NCI-H345 (cell line): ENCODE data around the gene OPCML.
A peak's percentile ranks its signal among the peaks of the same experiment; 100 is the strongest.

Experiments
- DNase-seq: peaks from one replicate; lab custom pipeline; 2025; lab: John Stamatoyannopoulos, UW

OPCML gene

DNA sequence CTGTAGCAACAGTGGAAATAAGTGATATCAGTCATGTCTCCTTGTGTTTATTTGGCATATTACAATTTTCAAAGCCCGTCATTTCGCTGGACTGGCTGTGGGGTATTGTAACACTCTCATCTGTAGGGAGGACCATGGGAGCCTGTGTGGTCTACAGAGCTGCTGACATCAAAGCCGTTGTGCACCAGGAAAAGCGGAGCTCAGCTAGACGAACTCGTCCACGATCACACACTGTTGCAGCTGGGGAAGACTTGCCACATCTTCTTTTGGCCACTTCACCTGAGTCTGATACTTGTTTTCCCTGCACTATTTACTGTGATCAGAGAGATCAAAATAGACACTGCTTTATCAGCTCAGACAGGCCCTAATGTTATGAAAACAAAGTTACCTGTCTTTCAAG lies 741.3 kb downstream of the OPCML start:
- DNase-seq = no peak

DNA sequence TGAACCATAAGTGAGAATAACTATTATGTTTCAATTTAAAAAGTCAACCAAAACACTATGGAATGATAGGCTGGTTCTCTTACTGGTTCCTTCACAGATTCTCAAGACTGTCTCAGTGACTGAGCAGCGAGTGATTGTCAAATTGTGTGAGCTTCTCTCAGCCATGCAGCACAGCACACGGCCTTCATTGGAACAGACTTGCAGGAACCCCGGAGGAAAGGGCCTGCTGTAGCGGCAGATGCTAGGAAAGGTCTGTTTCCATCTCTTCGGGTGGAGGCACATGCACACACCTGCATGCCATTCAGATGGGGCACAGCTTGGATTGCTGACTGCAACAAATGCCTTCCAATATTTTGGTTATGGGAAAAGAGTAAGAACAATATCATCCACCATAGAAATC lies 741.8 kb downstream of the OPCML start:
- no peak for DNase-seq

GRCh38 chr11:132788816-132789325 lies 743.4 kb downstream of the OPCML start:
- DNase-seq = no peak

GRCh38 chr11:132785878-132786277 lies 746.4 kb downstream of the OPCML start:
- no peak for DNase-seq

DNA sequence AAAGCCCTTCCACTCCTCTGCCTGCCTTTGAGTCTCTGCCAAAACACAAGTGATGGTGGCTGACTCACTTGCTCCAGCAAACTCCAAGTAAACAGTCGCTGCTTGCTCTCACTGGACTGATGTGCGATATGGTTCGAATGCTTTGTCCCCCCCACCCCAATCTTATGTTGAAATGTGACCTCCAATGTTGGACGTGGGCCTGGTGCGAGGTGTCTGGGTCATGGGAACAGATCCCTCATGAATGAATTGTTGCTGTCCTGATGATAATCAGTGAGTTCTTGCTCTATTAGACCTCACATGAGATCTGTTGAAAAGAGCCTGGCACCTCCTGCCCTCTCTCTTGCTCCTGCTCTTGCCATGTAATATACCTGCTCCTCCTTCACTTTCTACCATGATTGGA lies 747.9 kb downstream of the OPCML start:
- peak; percentile 2 for DNase-seq

- peak; percentile 30 for DNase-seq
Measured at GRCh38 chr11:132782102-132782501, 750.2 kb downstream of the OPCML start.

DNA sequence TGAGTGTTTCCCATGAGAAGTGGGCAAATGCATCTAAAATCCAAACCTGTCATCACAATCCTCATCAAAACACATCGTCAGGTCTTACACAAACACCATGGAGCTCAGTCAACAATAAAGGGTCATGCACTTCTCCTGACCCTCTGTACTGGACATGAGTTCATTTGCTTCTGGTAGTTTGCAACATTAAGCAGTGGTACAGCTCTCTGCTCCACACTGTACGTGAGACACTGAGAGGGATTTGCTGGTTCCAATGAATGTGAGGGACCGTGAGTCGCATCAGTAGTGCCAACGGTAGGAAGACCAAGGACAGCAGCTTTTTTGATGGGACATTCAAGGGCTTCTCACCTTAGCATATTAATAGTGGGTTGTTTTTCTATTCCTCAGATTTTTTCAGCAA lies 752.3 kb downstream of the OPCML start:
- DNase-seq = no peak

DNA sequence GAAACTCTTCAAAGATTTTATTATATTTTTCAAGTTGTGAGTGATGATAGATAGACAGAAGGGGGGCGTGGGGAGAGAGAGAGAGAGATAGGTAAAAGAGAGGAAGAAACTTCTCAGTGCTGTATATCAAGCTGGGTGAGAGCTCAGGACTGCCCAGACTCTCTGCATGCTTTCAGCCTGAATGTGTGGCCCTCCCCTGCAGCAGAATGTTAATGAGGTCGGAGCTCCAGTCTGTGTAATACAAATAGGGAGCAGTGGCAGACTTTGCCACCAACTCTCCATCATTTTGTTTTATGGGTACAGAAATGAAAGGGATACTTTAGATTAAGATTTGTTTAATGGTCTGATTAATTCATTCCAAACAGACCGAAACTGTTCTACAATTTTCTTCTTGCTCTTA lies 752.8 kb downstream of the OPCML start:
- DNase-seq = no peak

DNA sequence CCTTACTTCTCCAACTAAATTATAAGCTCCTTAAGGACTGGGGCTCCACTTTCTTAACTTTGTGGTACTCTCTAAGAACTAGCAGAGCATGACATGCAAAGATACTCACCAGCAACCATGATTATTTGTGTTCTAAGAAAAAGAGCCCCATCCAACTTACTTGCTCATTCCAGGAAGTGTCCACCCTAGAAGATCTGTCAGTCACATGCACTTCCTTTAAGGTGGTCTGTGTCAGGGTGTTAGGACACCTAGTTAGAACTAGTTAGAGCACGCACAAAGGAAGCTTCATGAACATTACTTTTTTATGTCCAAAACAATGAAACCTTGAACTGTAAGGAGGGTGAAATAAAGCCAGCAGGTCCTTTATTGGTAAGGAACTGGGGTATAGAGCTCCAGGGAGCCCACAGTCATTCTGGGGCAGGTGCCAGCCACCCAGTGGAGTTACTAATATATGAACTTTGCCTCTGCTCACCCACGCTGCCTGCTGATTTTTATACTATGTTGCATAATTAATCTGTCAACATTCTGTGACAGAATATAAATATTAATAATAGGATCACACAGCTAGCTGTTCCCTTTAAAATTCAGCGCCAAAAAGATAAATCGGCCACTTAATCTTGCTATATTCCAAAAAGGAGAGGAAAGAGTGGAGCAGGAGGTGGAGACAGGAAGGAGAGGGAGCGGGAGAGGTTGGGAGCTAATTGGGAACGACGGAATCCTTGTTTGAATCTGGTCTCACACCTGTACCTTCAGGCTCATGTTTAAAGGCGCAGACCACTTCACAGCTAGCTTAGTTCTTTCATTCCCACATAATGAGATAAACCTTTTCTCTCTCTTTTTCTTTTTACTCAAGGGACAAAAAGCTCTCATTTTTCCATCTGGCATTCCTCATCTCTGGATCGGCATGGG lies 755.0 kb downstream of the OPCML start:
- DNase-seq = no peak

- DNase-seq = no peak
Measured at GRCh38 chr11:132773751-132774150, 758.5 kb downstream of the OPCML start.

- DNase-seq = no peak
Measured at GRCh38 chr11:132772703-132773545, 759.4 kb downstream of the OPCML start.

DNA sequence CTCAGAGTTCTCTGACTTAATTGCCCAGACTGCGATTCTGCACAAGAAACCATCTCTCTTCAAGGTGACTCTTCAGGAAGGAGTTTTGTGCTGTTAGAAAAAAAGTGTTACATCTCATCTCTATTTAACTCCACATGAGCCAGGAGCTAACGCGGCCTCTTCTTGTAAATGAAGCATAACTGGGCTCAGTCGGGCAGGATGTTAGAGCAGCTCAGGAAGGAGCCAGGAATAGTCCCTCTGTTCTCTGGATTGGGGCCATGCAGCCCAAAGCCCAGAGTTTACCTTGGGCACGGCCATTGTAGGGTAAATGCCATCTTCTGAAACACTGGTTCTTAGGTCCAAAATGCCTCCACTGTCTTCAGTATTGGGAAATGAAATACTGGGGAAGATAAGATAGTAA lies 760.6 kb downstream of the OPCML start:
- DNase-seq = no peak

DNA sequence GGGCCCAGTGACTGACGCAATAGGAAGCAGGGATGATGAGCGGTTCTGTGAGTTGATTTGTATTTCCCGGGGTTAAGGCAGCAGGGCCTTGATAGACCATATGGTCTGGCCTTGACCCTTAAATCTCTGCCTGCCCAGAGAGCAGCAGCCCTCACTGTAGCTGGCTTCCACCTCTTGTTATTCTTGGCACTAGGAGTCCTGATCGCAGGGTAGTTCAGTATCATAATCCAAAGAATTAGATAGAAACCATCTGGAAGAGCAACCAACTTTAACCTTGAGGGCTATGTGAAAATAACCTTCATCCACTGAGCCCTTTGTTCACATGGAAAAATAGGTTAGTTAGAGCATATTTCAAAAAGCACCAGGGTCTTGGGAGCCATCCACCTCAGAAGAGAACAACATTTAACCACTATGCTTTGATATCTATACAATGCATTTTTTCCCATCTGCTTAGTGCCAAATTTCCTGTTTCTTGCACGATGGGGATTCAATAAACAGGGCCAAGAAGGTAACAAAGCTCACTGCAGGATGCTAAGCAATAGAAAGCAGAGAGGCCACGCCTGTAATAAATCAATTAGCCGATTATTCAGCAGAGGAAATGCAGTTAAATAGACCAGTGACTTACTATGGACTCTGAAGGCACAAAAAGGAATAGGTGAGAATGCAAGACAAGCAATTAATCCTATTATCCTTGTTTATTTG lies 761.3 kb downstream of the OPCML start:
- no peak for DNase-seq

GRCh38 chr11:132763503-132763902 lies 768.8 kb downstream of the OPCML start:
- no peak for DNase-seq

DNA sequence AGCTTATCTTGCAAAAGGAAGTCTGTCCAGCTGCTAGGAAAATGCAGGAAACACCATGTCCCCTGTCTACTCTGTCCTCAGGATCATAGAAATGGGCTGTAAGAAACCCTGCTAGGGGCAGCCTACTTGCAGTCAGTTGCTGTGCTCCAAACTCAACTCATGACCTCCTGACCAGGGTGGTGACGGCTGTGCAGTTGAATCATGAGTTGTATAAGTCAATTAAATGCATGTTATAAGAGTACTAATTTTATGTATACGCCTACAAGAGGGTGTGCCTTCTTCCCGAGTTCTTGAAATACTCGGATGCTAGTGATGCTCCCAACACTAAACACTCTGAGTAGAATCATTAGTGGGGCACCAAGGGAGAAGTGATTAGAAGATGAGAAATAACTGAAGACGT lies 776.4 kb downstream of the OPCML start:
- no peak for DNase-seq

- DNase-seq = no peak
Measured at GRCh38 chr11:132751516-132752250, 780.6 kb downstream of the OPCML start.

DNA sequence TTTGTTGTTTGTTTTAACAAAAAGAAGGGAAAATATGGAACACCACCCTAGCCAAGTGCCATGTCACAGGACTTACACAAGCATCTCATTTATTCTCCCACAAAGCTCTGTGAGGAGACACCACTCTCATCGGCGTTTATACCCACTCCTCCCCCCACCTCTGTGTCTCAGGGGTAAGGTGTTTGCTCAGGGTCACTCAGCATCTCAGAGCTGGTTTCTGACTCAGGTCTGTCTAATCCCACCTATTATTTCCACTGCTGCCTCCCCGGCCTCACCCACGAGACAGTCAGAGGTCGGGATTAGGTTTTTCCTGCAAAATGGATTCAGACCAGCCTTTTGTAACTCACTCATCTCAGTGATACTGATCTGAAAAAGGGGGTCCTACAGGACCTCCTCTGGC lies 786.0 kb downstream of the OPCML start:
- DNase-seq = no peak

GRCh38 chr11:132745306-132745705 lies 787.0 kb downstream of the OPCML start:
- no peak for DNase-seq

- DNase-seq = no peak
Measured at GRCh38 chr11:132744771-132745170, 787.5 kb downstream of the OPCML start.

DNA sequence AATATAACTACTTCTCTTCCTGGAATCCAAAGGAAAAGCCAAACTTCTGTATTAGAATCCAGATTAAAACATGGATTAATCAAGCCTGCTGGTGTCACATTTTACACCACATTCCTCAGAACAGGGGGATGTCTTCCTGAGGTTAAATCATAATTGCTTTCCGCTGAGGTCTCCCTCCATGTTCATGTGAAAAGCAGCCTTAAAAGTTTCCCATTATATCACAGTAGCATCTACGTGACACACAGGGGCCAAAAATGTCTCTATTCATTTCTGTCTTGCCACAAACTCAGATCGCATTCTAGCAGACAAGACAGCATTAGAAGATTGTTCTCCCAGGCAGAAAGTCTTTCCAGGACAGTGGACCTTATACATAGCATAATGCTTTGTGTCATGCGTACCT lies 788.7 kb downstream of the OPCML start:
- DNase-seq = no peak

GRCh38 chr11:132742929-132743328 lies 789.4 kb downstream of the OPCML start:
- DNase-seq = no peak

DNA sequence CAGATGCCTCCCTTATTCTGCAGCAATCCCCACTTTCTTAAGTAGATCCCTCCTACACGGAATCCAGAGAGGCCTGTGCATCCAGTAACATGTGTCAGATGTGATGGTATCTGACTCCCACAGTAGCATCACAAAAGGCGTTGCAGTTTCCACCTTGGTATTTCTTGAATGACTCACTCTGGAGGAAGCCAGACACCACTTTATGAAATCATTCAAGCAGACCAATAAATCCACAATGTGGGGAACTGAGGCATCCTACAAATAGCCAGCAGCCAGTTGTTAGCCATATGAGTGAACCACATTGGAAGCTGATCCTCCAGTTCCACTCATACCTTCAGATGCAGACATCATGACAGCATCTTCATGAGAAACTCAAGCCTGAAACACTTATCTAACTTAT lies 798.1 kb downstream of the OPCML start:
- DNase-seq = no peak
